Glutamatergic neuron (in vitro differentiated cells): ENCODE results near the gene FBXO21. TPM values are rescaled to one million over a fixed set of nuclear protein-coding genes. Genes with fewer than 3 reads are reported as not detected.
A peak's percentile ranks its signal among the peaks of the same experiment; 100 is the strongest.

Experiments used
- DNase-seq: peaks from one replicate; pipeline ENCODE4 v3.0.0; 2022
- H3K27ac Mint-ChIP-seq: one replicate; pipeline ENCODE4 v1.8.0; 2020; ENCODE audit warnings: mild to moderate bottlenecking, mixed read lengths, inconsistent platforms; ENCODE audit not compliant: unreplicated experiment
- H3K27me3 Mint-ChIP-seq: one replicate; pipeline ENCODE4 v1.8.0; 2020; ENCODE audit warnings: mild to moderate bottlenecking, moderate library complexity, mixed read lengths, inconsistent platforms; ENCODE audit not compliant: unreplicated experiment
- H3K36me3 Mint-ChIP-seq: one replicate; pipeline ENCODE4 v1.8.0; 2020; ENCODE audit warnings: mild to moderate bottlenecking, mixed read lengths, inconsistent platforms; ENCODE audit not compliant: unreplicated experiment
- H3K4me1 Mint-ChIP-seq: one replicate; pipeline ENCODE4 v1.8.0; 2020; ENCODE audit warnings: mild to moderate bottlenecking, low read depth, mixed read lengths, inconsistent platforms; ENCODE audit not compliant: unreplicated experiment
- H3K4me3 Mint-ChIP-seq: one replicate; pipeline ENCODE4 v1.8.0; 2020; ENCODE audit warnings: mild to moderate bottlenecking, mixed read lengths, inconsistent platforms; ENCODE audit not compliant: unreplicated experiment
- H3K9me3 Mint-ChIP-seq: one replicate; pipeline ENCODE4 v1.8.0; 2020; ENCODE audit warnings: mild to moderate bottlenecking, moderate library complexity, mixed read lengths, inconsistent platforms; ENCODE audit not compliant: unreplicated experiment
- CTCF ChIP-seq: fragments of 200-600 bp; sonication (generic); IDR thresholded peaks from one replicate; pipeline ENCODE4 v1.5.0; 2021; ENCODE audit not compliant: partially characterized antibody, unreplicated experiment
- total RNA-seq: library from RNA; stranded (reverse); fragmentation: NEBNext Ultra II Directional; extraction: Animal tissue kit (Norgen Biotek cat#: 25700); gene quantifications from one replicate; pipeline ENCODE4 v1.2.1, GENCODE V29; 2021; ENCODE audit not compliant: unreplicated experiment

FBXO21 gene
- total RNA-seq, 1 donor from 2014 or later, result 52.7 TPM

GRCh38 chr12:117129391-117129790 lies 60.9 kb downstream of the FBXO21 start:
- peaks cover 17% of the 10 kb centered on the region for H3K4me1 Mint-ChIP-seq
- no peak for TF ChIP-seq CTCF
- H3K27me3 Mint-ChIP-seq, result peaks cover 8% of the 10 kb centered on the region
- peaks cover 7% of the 10 kb centered on the region for H3K36me3 Mint-ChIP-seq
- DNase-seq, result no peak
- H3K9me3 Mint-ChIP-seq, result peaks cover 11% of the 10 kb centered on the region
- no peak overlapping the region for H3K27ac Mint-ChIP-seq
- H3K4me3 Mint-ChIP-seq, result no peak overlapping the region

- Mint-ChIP-seq H3K27ac (peak overlapping the region; percentile 15), H3K4me3 (peak overlapping the region; percentile 3), H3K36me3 (peaks cover 7% of the 10 kb centered on the region), H3K4me1 (peaks cover 17% of the 10 kb centered on the region), H3K9me3 (peaks cover 11% of the 10 kb centered on the region), H3K27me3 (peaks cover 8% of the 10 kb centered on the region)
- no peak for TF ChIP-seq CTCF
- DNase-seq, result no peak
Measured at GRCh38 chr12:117127933-117128823, 62.1 kb downstream of the FBXO21 start.

- peaks cover 17% of the 10 kb centered on the region for H3K4me1 Mint-ChIP-seq
- peaks cover 11% of the 10 kb centered on the region for H3K9me3 Mint-ChIP-seq
- TF ChIP-seq CTCF, result no peak
- peaks cover 7% of the 10 kb centered on the region for H3K36me3 Mint-ChIP-seq
- no peak for DNase-seq
- H3K27me3 Mint-ChIP-seq, result peaks cover 7% of the 10 kb centered on the region
- H3K27ac Mint-ChIP-seq, result peak overlapping the region; percentile 34
- H3K4me3 Mint-ChIP-seq, result no peak overlapping the region
Measured at GRCh38 chr12:117126335-117126734, 63.9 kb downstream of the FBXO21 start.

GRCh38 chr12:117125767-117126166 lies 64.5 kb downstream of the FBXO21 start:
- TF ChIP-seq CTCF, result no peak
- H3K27me3 Mint-ChIP-seq, result peaks cover 7% of the 10 kb centered on the region
- peaks cover 17% of the 10 kb centered on the region for H3K4me1 Mint-ChIP-seq
- no peak overlapping the region for H3K27ac Mint-ChIP-seq
- peaks cover 7% of the 10 kb centered on the region for H3K36me3 Mint-ChIP-seq
- DNase-seq, result no peak
- no peak overlapping the region for H3K4me3 Mint-ChIP-seq
- H3K9me3 Mint-ChIP-seq, result peaks cover 11% of the 10 kb centered on the region

GRCh38 chr12:117125272-117125613 lies 65.0 kb downstream of the FBXO21 start:
- Mint-ChIP-seq H3K4me3 (no peak overlapping the region), H3K27me3 (peaks cover 7% of the 10 kb centered on the region), H3K36me3 (peaks cover 7% of the 10 kb centered on the region), H3K27ac (no peak overlapping the region), H3K4me1 (peaks cover 17% of the 10 kb centered on the region), H3K9me3 (peaks cover 11% of the 10 kb centered on the region)
- DNase-seq, result no peak
- no peak for TF ChIP-seq CTCF
